OCI-M2 (cell line): ENCODE measurements around the gene HSPH1.

Experiments
- DNase-seq: peaks from one replicate; lab custom pipeline; 2025; ENCODE audit not compliant: unreplicated experiment; lab: John Stamatoyannopoulos, UW

Gene HSPH1

DNA sequence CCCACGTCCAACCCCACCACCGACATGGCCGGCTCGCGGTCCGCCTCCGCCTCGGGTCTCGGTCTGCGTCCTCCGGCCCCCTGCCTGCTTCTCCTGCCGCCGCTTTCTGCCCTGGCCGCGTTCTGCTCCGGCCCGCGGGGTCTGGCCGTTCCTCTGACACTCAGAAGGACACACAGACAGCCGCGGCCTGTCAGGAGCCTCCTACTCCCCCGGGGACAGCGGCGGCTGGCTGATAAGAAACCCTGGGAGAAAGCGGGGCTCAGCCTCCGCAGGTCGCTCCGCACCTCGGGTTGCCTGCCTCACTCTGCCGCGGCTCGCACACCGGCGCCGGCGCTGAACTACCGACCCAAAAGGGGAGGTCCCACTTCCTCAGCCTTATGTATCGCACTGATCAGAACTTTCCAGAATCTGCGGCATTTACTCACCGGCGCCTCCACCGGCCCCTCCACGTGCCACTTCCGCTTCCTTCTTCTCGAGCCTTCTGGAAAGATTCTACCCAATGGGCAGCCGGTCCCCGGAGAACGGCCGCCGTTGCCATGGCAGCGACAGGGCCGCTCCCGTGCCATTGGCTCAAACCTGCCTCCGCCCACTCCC lies at the start of gene HSPH1:
Gene HSPH1, minus strand, starts transcription at position 348 of the 594 bp plus-strand sequence. Its CDS starts 322 bp downstream, at position 26.
- DNase-seq: peak; percentile 72

DNA sequence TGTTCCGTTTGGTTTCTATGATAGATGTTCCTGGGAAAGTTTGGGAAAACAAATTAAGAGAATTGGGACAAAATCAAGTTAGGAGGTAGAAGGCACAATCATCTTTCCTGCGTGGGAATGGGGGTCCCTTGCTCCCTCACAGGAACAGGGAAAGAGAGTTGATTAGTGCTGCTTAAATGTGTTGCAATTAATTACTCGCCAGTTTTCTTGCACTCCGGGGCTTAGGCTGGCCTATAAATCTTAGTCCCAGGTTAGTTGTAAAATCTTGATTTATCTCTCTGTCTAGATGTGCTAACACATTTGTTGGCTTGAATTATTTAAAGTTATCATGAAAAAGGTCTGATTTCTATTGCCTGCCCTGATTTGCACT lies 48.1 kb upstream of the HSPH1 start:
- DNase-seq: no peak

- DNase-seq: no peak
Measured at GRCh38 chr13:31209172-31209840, 47.6 kb upstream of the HSPH1 start.

- no peak for DNase-seq
Measured at GRCh38 chr13:31208559-31209122, 46.9 kb upstream of the HSPH1 start.

DNA sequence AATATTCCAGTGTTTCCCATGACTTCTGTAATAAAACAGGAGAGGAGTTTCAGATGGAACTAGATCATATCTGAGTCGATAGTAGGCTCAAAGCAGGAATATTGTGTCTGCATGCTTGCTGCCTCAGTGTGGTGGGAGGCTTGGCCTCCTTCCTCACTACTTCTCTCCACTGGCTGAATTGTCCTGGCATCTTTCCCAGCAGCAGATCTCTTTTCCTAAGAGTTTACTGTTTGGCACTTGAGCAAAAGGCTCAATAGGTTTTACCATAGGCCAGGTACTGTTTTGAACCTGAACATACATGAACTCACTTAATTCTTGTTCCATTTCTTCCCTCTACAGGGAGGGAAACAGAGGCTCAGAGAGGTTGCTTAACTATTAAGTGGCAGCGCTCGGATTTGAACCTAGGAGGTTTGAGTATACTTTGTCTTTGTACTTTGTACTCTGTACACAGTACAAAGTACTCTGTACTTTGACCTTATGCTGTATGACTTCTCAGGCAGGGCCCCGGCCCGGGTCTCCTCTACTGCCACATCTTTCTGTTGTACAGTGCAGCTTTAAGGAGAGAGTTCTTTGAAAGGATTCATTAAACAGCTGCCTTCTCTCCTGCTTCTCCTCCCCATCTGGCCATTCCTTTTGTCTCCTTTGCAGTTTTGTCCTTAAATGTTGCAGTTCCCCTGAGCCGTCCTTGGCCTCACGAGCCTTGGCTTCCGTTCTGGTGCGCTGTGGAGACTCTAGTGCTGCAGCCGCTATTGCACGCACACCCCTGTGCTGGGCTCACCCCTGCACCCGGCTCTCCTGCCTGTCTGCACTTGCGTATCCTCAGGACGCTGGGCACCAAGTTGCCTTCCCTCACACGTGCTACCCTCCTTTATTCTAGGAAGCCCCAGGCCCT lies 46.2 kb upstream of the HSPH1 start:
- DNase-seq: no peak

- DNase-seq: peak; percentile 39
Measured at GRCh38 chr13:31204592-31204991, 42.9 kb upstream of the HSPH1 start.

- no peak for DNase-seq
Measured at GRCh38 chr13:31201341-31202031, 39.8 kb upstream of the HSPH1 start.

GRCh38 chr13:31200637-31200971 lies 38.9 kb upstream of the HSPH1 start:
- no peak for DNase-seq

- DNase-seq: no peak
Measured at GRCh38 chr13:31199849-31200636, 38.3 kb upstream of the HSPH1 start, which contains the start of gene B3GLCT. TSS of gene B3GLCT (plus strand) at chr13:31199975. CDS start at chr13:31200085, 110 bp downstream.

- DNase-seq: no peak
Measured at GRCh38 chr13:31199527-31199848, 37.8 kb upstream of the HSPH1 start.

GRCh38 chr13:31198519-31198918 lies 36.8 kb upstream of the HSPH1 start:
- DNase-seq: no peak

DNA sequence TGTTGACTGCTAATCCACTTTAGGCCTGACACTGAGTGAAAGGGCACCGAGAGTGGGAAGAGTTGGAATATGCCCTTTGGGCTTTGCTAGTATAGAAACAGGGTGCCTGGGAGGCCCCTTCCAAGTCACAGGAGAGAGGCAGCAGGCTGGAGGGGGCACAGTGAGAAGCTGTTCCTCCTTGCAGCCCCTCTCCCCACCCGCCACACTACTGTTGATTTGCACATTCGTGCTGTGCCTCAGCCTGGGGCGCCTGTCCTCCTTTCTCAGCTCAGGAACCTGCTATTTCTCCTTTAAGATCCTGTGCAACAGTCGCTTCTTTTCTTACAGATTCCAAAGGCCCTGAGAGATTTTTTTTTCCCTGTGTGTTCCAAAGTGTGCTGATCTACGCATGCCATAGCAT lies 35.3 kb upstream of the HSPH1 start:
- DNase-seq: no peak

- DNase-seq: no peak
Measured at GRCh38 chr13:31195616-31196015, 33.9 kb upstream of the HSPH1 start.

DNA sequence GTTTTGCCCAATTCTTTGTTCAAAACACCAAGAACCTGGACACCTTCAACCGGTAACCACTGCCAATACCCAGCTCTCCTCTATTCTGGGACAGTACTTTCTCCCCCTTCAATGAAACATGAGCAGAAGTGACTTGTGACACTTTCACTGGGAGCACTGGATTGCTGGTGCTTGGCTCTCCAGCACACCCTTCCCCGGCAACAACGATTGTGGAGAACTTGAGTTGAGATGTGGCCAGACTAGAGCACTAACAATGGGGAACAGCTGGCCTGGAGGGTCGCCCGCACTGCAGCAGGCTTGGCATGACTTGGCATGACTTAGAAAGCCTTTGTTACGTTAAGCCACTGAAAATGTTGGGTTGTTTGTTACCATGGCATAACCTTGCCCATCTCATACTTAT lies 30.6 kb upstream of the HSPH1 start:
- DNase-seq: no peak

- no peak for DNase-seq
Measured at GRCh38 chr13:31191748-31192147, 30.0 kb upstream of the HSPH1 start.

GRCh38 chr13:31184981-31185645 lies 23.4 kb upstream of the HSPH1 start:
- DNase-seq: no peak

- DNase-seq: no peak
Measured at GRCh38 chr13:31184451-31184850, 22.7 kb upstream of the HSPH1 start.

GRCh38 chr13:31182987-31183386 lies 21.3 kb upstream of the HSPH1 start:
- no peak for DNase-seq

DNA sequence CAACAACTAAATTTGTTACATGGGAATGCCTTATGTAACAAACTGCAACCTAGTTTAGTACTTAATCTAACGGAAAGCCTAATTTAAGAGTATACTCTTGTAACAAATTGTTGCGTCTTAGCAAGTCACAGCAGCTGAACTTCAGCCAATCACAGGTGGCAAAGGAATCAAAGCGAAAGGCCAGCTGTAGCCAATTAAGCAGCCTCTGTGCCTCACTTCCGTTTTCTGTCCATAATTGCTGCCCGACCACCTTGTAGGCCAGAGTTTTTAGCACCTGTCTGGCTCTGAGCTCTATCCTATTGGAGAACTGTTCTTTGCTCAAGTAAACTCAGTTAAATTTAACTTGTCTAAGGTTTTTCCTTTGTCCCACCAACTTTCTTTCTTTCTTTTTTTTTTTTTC lies 18.1 kb upstream of the HSPH1 start:
- DNase-seq: no peak

GRCh38 chr13:31179241-31179640 lies 17.5 kb upstream of the HSPH1 start:
- no peak for DNase-seq
